Ishikawa (cell line): ENCODE measurements around the gene PRM2.

Experiments
- CREB1 ChIP-seq: IDR thresholded peaks from 2 replicates; pipeline ENCODE4 v1.6.1; 2012; ENCODE audit warnings: low read depth
- EGR1 ChIP-seq: IDR thresholded peaks from 2 replicates; pipeline ENCODE4 v1.6.1; 2012
- EP300 ChIP-seq: IDR thresholded peaks from 2 replicates; pipeline ENCODE4 v1.6.1; 2012; ENCODE audit warnings: borderline replicate concordance
- MAX ChIP-seq: IDR thresholded peaks from 2 replicates; pipeline ENCODE4 v1.6.1; 2012
- TEAD4 ChIP-seq: IDR thresholded peaks from 2 replicates; pipeline ENCODE4 v1.6.1; 2012
- YY1 ChIP-seq: IDR thresholded peaks from 2 replicates; pipeline ENCODE4 v1.6.1; 2012; ENCODE audit warnings: low read depth
- ZBTB7A ChIP-seq: IDR thresholded peaks from 2 replicates; pipeline ENCODE4 v1.6.1; 2012; ENCODE audit warnings: low read depth

DNA sequence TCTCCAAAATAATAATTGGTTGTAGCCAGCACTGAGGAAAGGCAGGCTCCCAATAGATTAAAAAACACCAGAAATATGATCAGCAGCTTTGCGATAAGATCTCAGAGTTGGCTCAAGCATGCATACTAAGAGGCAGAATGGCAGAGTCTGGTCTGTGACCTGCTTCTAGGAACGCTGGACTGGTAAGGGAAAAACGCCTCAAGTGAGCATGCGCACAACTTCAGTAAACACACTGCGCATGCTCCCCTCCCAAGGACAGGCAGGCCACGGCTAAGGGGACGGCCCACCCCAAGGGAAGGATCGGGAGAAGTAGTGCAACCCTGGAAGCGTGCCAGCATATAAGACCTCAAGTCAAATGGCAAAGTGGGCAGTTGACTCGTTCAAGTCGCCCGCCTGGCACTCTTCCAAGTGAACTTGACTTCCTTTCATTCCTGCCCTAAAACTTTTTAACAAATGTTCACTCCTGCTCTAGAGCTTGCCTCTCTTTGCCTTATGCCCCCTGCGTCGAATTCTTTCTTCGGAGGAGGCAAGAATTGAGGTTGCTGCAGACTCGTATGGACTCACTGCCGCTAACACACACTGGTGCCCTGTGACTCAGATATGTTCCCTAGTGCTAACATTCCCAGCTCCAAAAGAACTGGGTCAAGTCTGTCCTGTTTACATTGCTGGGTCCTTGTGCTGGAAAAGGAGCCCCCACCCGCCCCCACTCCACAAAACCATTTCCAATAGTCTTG is 27.3 kb upstream of the PRM2 start:
- no peak for TF ChIP-seq MAX
- no peak for TF ChIP-seq ZBTB7A
- no peak for TF ChIP-seq TEAD4
- no peak for TF ChIP-seq CREB1
- no peak for TF ChIP-seq YY1
- TF ChIP-seq EGR1, result no peak
- TF ChIP-seq EP300, result no peak
